ENCODE measurements around the gene NDUFA3. TPM values are rescaled to one million over a fixed set of nuclear protein-coding genes. Genes with fewer than 3 reads are reported as not detected.

Gene NDUFA3
- total and polyA plus RNA-seq, 2 of the 13 experiments (the other 11 are each of a cell fraction or from before 2014, with no cell fraction given), result 31.6 to 75.4 TPM

DNA sequence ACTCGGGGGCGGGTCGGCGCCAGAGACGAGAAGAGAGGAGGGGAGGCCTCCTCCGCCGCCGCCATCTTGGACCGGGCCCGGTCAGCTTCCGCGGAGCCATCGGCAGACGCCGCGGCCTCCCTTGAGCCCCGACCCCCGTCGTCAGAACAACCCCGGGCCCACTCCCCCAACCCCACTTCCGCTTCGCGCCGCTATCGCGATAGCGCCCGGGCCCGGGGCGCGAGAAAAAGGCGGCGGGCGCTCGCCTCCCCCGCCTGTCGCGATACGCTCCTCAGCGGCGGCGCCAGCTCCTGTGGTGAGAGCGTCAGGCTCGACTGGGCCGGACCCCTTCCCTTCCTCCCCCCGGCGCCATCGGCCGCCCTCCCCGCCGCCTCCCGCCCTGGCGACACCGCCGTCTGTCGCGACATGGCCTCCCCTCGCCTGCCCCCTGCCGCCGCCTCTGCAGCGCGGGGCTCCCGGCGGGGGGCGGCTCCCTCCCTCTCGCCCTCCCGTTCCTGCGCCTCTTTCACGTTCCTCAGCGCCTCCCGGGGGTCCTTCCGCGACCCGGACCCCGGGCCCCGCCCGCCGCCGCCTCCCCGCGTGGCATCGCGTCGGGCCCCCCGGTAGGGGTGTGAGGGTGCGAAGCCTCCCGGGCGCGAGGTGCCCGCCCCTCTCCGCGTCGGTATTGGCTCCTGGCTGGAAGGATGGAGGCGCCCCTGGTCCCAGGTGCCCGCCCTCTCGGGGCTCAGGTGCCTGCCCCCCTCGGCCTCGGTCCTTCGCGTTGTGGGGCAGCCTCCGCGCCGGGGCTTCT lies 35.2 kb downstream of the NDUFA3 start, which contains the start of gene CNOT3 (continued):
- TF ChIP-seq ZNF407 (CRISPR knock-in tag; IDR thresholded peaks at IDR 0.05; ENCODE audit: not compliant biosample characterization), result no peak
- peak; percentile 80; the same call in 1 of the 2 replicates for TF ChIP-seq BRD4 (CRISPR knock-in tag; IDR thresholded peaks at IDR 0.05)
- no peak for TF ChIP-seq KDM4B (CRISPR knock-in tag; IDR thresholded peaks at IDR 0.05)
- TF ChIP-seq ZXDC (CRISPR knock-in tag; IDR thresholded peaks at IDR 0.05), result no peak
- TF ChIP-seq, protein P1, sequence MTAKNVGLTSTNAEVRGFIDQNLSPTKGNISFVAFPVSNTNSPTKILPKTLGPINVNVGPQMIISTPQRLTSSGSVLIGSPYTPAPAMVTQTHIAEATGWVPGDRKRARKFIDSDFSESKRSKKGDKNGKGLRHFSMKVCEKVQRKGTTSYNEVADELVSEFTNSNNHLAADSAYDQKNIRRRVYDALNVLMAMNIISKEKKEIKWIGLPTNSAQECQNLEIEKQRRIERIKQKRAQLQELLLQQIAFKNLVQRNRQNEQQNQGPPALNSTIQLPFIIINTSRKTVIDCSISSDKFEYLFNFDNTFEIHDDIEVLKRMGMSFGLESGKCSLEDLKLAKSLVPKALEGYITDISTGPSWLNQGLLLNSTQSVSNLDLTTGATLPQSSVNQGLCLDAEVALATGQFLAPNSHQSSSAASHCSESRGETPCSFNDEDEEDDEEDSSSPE (CRISPR knock-in tag; IDR thresholded peaks at IDR 0.05), result no peak
- no peak for TF ChIP-seq POLR2AphosphoS2 (IDR thresholded peaks at IDR 0.05; ENCODE audit: low read depth, low read length)
- 0 out of 2 replicates have a peak, but pooled peaks have one; percentile 20 for TF ChIP-seq HIVEP1 (CRISPR knock-in tag; IDR thresholded peaks at IDR 0.05)
- no peak for TF ChIP-seq MAFG (CRISPR knock-in tag; IDR thresholded peaks at IDR 0.05)
- TF ChIP-seq TCF7L2 (IDR thresholded peaks at IDR 0.05; ENCODE audit: low read depth, low read length), result no peak
- no peak for TF ChIP-seq ZNF292 (CRISPR knock-in tag; IDR thresholded peaks at IDR 0.05; ENCODE audit: borderline replicate concordance, low read depth)
- TF ChIP-seq ZNF446 (CRISPR knock-in tag; IDR thresholded peaks at IDR 0.05), result 0 out of 2 replicates have a peak, but pooled peaks have one; percentile 35
- TF ChIP-seq BRCA1 (CRISPR knock-in tag; IDR thresholded peaks at IDR 0.05), result no peak
- peak; percentile 57; the same call in 1 of the 2 replicates for TF ChIP-seq RFXAP (CRISPR knock-in tag; IDR thresholded peaks at IDR 0.05; ENCODE audit: borderline replicate concordance)
- TF ChIP-seq ZNF607 (CRISPR knock-in tag; IDR thresholded peaks at IDR 0.05; ENCODE audit: borderline replicate concordance), result peak; percentile 69; the same call in 1 of the 2 replicates
- 0 out of 2 replicates have a peak, but pooled peaks have one; percentile 20 for TF ChIP-seq ZNF263 (CRISPR knock-in tag; IDR thresholded peaks at IDR 0.05)
